K562 treated with DMSO at 1 percent for 24 hours (cell line): ENCODE measurements around the gene CPXCR1. TPM values are rescaled to one million over a fixed set of nuclear protein-coding genes. Genes with fewer than 3 reads are reported as not detected.

Experiments used
- total RNA-seq: library from RNA; unstranded; fragments of 300-600 nt; gene quantifications from 2 replicates; pipeline ENCODE4 v1.2.3, GENCODE V29; 2022; ENCODE audit warnings: low read depth; ENCODE audit not compliant: insufficient read depth

Gene CPXCR1
- not detected in 2 replicates for total RNA-seq

GRCh38 chrX:88746925-88747324 lies at the start of gene CPXCR1:
Gene CPXCR1, plus strand, starts transcription at chrX:88747225. Its CDS starts 6,190 bp downstream, at chrX:88753415.

